HepG2 (cell line): Measurements from ENCODE around the gene EIF3A. TPM values are rescaled to one million over a fixed set of nuclear protein-coding genes. Genes with fewer than 3 reads are reported as not detected.

Experiments used
- ATF4 ChIP-seq, 2 experiments: fragments of 450-650 bp in 1 of 2; sonication (generic) in 1 of 2; formaldehyde crosslinking; IDR thresholded peaks; 2 replicates each; pipeline versions ENCODE4 v1.5.0 to v1.8.0; 2020 to 2022; ENCODE audit warnings: mild to moderate bottlenecking in 1 of 2, missing genetic modification reagents in 1 of 2
- HHEX ChIP-seq: IDR thresholded peaks from 2 replicates; pipeline ENCODE4 v1.6.1; 2016; ENCODE audit warnings: control low read depth
- MED1 ChIP-seq: sonication (generic); formaldehyde crosslinking; IDR thresholded peaks from 2 replicates; pipeline ENCODE4 v1.4.0; 2020; ENCODE audit warnings: missing genetic modification reagents
- RFX3 ChIP-seq: IDR thresholded peaks from 2 replicates; pipeline ENCODE4 v1.6.1; 2016; ENCODE audit warnings: missing biosample characterization, missing genetic modification reagents
- RFXANK ChIP-seq: IDR thresholded peaks from 2 replicates; pipeline ENCODE4 v1.6.1; 2016
- TP53 ChIP-seq: sonication (generic); formaldehyde crosslinking; conservative IDR thresholded peaks from 2 replicates; pipeline ENCODE4 v1.4.0; 2020; ENCODE audit warnings: missing genetic modification reagents
- ZNF496 ChIP-seq: sonication (generic); formaldehyde crosslinking; IDR thresholded peaks from 2 replicates; pipeline ENCODE4 v1.8.1; 2023; ENCODE audit warnings: mild to moderate bottlenecking, moderate library complexity, missing genetic modification reagents; ENCODE audit not compliant: insufficient replicate concordance
- ZNF737 ChIP-seq: sonication (generic); formaldehyde crosslinking; IDR thresholded peaks from 2 replicates; pipeline ENCODE4 v1.5.0; 2020; ENCODE audit warnings: missing genetic modification reagents, mild to moderate bottlenecking, borderline replicate concordance
- polyA plus RNA-seq, 8 experiments: library from polyadenylated mRNA; depleted of rRNA in 3 of 8; stranded (reverse) in 7 of 8; unstranded in 1 of 8; fragments of >200 nt; fragmentation: Illumina TruSeq in 4 of 8; extraction: Trizol in 4 of 8; gene quantifications; 2 replicates each; pipeline versions ENCODE4 v1.2.1 to v1.2.3, GENCODE V29; 2011 to 2016; ENCODE audit warnings: low read depth in 4 of 8, missing spikeins in 1 of 8, mixed read lengths in 1 of 8; ENCODE audit not compliant: insufficient read depth in 1 of 8
- total RNA-seq, 5 experiments: library from RNA; depleted of rRNA; stranded (reverse); fragments of >200 nt; fragmentation: Illumina TruSeq; extraction: Trizol; gene quantifications; 2 replicates each; pipeline ENCODE4 v1.2.3, GENCODE V29; 2016; ENCODE audit warnings: low read depth in 1 of 5
- TF ChIP-seq, protein P1 (sequence below): sonication (generic); formaldehyde crosslinking; IDR thresholded peaks from 2 replicates; pipeline ENCODE4 v1.5.0; 2020; ENCODE audit warnings: mild to moderate bottlenecking, missing genetic modification reagents
- TF ChIP-seq, protein P2 (sequence below): sonication (generic); formaldehyde crosslinking; IDR thresholded peaks from 2 replicates; pipeline ENCODE4 v1.4.0; 2020; ENCODE audit warnings: missing genetic modification reagents, borderline replicate concordance
- TF ChIP-seq, protein P3 (sequence below): sonication (generic); formaldehyde crosslinking; IDR thresholded peaks from 2 replicates; pipeline ENCODE4 v1.8.0; 2022; ENCODE audit warnings: missing genetic modification reagents, mild to moderate bottlenecking, inconsistent platforms, borderline replicate concordance
- TF ChIP-seq, protein P4 (sequence below): sonication (generic); formaldehyde crosslinking; IDR thresholded peaks from 2 replicates; pipeline ENCODE4 v1.8.0; 2022; ENCODE audit warnings: low read depth, missing genetic modification reagents

EIF3A gene
- total and polyA plus RNA-seq, 2 of the 13 experiments (the other 11 are each of a cell fraction or from before 2014, with no cell fraction given): 25.6 to 117 TPM

DNA sequence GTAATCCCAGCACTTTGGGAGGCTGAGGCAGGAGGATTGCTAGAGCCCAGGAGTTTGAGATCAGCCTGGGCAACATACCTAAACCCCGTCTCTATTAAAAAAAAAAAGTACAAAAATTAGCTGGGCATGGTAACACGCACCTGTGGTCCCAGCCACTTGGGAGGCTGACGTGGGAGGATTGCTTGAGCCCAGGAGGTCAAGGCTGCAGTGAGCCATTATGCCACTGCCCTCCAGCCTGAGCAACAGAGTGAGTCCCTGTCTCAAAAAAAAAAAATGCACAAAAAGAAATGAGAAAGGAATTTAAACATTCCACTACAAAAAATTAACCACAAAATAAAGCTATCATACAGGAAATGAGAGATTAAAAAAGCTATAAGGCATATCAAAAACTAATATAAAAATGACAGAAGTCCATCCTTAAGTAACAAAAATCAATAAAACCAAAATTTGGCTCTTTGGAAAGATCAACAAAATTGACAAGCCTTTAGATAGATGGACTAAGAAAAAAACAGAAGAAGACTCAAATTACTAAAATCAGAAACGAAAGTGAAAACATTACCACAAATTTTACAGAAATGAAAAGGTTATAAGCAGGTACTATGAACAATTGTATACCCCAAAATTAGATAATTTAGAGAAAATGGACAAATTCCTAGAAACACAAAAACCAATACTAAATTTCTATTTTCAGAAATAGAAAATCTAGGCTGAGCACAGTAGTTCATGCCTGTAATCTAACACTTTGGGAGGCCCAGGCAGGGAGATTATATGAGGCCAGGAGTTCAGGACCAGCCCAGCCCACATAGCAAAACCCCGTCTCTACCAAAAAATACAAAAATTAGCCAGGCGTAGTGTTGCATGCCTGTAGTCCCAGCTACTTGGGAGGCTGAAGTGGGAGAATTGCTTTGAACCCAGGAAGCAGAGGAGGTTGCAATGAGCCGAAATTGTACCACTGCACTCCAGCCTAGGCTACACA is 93.5 kb downstream of the EIF3A start (continued):
- TF ChIP-seq, protein P1, sequence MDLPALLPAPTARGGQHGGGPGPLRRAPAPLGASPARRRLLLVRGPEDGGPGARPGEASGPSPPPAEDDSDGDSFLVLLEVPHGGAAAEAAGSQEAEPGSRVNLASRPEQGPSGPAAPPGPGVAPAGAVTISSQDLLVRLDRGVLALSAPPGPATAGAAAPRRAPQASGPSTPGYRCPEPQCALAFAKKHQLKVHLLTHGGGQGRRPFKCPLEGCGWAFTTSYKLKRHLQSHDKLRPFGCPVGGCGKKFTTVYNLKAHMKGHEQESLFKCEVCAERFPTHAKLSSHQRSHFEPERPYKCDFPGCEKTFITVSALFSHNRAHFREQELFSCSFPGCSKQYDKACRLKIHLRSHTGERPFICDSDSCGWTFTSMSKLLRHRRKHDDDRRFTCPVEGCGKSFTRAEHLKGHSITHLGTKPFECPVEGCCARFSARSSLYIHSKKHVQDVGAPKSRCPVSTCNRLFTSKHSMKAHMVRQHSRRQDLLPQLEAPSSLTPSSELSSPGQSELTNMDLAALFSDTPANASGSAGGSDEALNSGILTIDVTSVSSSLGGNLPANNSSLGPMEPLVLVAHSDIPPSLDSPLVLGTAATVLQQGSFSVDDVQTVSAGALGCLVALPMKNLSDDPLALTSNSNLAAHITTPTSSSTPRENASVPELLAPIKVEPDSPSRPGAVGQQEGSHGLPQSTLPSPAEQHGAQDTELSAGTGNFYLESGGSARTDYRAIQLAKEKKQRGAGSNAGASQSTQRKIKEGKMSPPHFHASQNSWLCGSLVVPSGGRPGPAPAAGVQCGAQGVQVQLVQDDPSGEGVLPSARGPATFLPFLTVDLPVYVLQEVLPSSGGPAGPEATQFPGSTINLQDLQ: no peak
- TF ChIP-seq ZNF737 (CRISPR knock-in tag) (no peak), RFXANK (CRISPR knock-in tag) (no peak), ZNF496 (CRISPR knock-in tag) (no peak), ATF4 (CRISPR knock-in tag; IDR thresholded peaks at IDR 0.05) (no peak), TP53 (CRISPR knock-in tag) (no peak), MED1 (CRISPR knock-in tag) (no peak), HHEX (no peak), RFX3 (no peak)
- TF ChIP-seq, protein P2, sequence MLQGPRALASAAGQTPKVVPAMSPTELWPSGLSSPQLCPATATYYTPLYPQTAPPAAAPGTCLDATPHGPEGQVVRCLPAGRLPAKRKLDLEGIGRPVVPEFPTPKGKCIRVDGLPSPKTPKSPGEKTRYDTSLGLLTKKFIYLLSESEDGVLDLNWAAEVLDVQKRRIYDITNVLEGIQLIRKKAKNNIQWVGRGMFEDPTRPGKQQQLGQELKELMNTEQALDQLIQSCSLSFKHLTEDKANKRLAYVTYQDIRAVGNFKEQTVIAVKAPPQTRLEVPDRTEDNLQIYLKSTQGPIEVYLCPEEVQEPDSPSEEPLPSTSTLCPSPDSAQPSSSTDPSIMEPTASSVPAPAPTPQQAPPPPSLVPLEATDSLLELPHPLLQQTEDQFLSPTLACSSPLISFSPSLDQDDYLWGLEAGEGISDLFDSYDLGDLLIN (CRISPR knock-in tag): no peak
- TF ChIP-seq, protein P3, sequence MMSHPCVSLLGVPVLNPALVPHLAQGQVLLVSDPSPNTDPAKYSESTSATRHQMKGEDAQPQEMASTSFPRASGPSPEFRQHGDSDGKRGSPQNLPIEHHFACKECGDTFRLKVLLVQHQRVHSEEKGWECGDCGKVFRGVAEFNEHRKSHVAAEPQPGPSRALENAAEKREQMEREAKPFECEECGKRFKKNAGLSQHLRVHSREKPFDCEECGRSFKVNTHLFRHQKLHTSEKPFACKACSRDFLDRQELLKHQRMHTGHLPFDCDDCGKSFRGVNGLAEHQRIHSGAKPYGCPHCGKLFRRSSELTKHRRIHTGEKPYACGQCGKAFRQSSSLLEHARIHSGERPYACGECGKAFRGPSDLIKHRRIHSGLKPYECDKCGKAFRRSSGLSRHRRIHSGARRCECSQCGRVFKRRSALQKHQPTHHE (CRISPR knock-in tag): no peak
- TF ChIP-seq, protein P4, sequence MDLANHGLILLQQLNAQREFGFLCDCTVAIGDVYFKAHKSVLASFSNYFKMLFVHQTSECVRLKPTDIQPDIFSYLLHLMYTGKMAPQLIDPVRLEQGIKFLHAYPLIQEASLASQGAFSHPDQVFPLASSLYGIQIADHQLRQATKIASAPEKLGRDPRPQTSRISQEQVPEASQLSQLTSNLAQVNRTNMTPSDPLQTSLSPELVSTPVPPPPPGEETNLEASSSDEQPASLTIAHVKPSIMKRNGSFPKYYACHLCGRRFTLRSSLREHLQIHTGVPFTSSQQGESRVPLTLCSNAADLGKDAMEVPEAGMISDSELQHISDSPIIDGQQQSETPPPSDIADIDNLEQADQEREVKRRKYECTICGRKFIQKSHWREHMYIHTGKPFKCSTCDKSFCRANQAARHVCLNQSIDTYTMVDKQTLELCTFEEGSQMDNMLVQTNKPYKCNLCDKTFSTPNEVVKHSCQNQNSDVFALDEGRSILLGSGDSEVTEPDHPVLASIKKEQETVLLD: no peak
